Measurements from ENCODE around the gene EEF1G.
A peak's percentile ranks its signal among the peaks of the same experiment; 100 is the strongest.
"Not testable (repeated sequence)": the region's sequence is repeated elsewhere in the genome, so short reads cannot be mapped to it uniquely, and the experiment has no call there.

EEF1G gene

DNA sequence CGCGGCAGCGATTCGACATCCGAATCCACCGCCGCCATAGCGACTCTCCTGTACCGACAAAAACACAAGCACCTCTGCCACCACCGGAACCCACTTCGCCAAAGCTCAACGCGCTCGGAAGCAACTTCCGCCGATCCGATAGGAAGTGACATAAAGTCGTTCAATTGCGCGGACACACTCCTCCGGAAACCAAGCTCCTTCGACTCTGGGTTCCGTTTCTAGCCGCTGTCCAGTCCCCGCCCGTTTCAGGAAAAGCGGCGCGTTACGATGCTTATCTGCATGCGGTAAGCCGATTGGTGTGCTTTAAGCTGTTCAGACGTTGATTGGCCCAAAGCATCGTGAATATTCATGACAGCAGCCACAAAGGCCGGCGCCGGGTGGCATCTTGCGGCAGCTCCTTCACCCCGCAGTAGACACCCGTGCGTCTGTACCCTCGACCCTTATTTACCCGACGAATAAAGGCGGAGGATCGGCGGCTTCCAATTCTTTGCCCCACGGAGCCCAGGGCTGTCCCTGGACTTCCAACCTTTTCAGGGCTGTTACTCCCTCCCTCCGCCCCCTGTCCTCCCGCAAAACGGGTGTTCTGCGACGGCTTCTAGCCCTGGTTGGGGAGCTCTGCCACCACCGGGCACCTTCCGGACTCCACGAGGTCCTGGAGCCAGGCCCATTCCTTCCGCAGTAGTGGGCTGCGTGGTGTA lies 17.9 kb upstream of the EEF1G start, which contains the start of gene TUT1 (continued):
- TF ChIP-seq ZNF549 (tag by site-specific recombination; IDR thresholded peaks at IDR 0.05), result no peak
- TF ChIP-seq YY2 (tag by site-specific recombination; IDR thresholded peaks at IDR 0.05), result peak; percentile 67
- TF ChIP-seq, protein P1, sequence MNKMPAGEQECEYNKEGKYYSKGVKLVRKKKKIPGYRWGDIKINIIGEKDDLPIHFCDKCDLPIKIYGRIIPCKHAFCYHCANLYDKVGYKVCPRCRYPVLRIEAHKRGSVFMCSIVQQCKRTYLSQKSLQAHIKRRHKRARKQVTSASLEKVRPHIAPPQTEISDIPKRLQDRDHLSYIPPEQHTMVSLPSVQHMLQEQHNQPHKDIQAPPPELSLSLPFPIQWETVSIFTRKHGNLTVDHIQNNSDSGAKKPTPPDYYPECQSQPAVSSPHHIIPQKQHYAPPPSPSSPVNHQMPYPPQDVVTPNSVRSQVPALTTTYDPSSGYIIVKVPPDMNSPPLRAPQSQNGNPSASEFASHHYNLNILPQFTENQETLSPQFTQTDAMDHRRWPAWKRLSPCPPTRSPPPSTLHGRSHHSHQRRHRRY (tag by site-specific recombination; IDR thresholded peaks at IDR 0.05), result no peak
- no peak for TF ChIP-seq ZFP37 (tag by site-specific recombination; IDR thresholded peaks at IDR 0.05)
- TF ChIP-seq ZNF155 (tag by site-specific recombination; IDR thresholded peaks at IDR 0.05), result no peak
- TF ChIP-seq ZNF585B (tag by site-specific recombination; IDR thresholded peaks at IDR 0.05), result no peak
- no peak for TF ChIP-seq ZNF157 (tag by site-specific recombination; IDR thresholded peaks at IDR 0.05)
- peak; percentile 69 for TF ChIP-seq KLF10 (tag by site-specific recombination; IDR thresholded peaks at IDR 0.05)
- peak; percentile 48 for TF ChIP-seq GLIS1 (tag by site-specific recombination; IDR thresholded peaks at IDR 0.05)
- TF ChIP-seq, protein P2, sequence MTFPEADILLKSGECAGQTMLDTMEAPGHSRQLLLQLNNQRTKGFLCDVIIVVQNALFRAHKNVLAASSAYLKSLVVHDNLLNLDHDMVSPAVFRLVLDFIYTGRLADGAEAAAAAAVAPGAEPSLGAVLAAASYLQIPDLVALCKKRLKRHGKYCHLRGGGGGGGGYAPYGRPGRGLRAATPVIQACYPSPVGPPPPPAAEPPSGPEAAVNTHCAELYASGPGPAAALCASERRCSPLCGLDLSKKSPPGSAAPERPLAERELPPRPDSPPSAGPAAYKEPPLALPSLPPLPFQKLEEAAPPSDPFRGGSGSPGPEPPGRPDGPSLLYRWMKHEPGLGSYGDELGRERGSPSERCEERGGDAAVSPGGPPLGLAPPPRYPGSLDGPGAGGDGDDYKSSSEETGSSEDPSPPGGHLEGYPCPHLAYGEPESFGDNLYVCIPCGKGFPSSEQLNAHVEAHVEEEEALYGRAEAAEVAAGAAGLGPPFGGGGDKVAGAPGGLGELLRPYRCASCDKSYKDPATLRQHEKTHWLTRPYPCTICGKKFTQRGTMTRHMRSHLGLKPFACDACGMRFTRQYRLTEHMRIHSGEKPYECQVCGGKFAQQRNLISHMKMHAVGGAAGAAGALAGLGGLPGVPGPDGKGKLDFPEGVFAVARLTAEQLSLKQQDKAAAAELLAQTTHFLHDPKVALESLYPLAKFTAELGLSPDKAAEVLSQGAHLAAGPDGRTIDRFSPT (tag by site-specific recombination; IDR thresholded peaks at IDR 0.05), result peak; percentile 92; the same call in 1 of the 2 replicates
- TF ChIP-seq, protein P3, sequence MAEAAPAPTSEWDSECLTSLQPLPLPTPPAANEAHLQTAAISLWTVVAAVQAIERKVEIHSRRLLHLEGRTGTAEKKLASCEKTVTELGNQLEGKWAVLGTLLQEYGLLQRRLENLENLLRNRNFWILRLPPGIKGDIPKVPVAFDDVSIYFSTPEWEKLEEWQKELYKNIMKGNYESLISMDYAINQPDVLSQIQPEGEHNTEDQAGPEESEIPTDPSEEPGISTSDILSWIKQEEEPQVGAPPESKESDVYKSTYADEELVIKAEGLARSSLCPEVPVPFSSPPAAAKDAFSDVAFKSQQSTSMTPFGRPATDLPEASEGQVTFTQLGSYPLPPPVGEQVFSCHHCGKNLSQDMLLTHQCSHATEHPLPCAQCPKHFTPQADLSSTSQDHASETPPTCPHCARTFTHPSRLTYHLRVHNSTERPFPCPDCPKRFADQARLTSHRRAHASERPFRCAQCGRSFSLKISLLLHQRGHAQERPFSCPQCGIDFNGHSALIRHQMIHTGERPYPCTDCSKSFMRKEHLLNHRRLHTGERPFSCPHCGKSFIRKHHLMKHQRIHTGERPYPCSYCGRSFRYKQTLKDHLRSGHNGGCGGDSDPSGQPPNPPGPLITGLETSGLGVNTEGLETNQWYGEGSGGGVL (tag by site-specific recombination; IDR thresholded peaks at IDR 0.05), result no peak
- no peak; the same call in 1 of the 2 replicates for TF ChIP-seq ZNF654 (tag by site-specific recombination; IDR thresholded peaks at IDR 0.05; ENCODE audit: low read depth)
- no peak for TF ChIP-seq ZNF211 (tag by site-specific recombination; IDR thresholded peaks at IDR 0.05; ENCODE audit: low read depth)
- no peak for TF ChIP-seq ZNF112 (tag by site-specific recombination; IDR thresholded peaks at IDR 0.05)
- peak; percentile 97 for TF ChIP-seq ZNF660 (tag by site-specific recombination; IDR thresholded peaks at IDR 0.05)
- no peak for TF ChIP-seq ZNF184 (tag by site-specific recombination; IDR thresholded peaks at IDR 0.05)
- no peak for TF ChIP-seq ZNF174 (tag by site-specific recombination; IDR thresholded peaks at IDR 0.05)

DNA sequence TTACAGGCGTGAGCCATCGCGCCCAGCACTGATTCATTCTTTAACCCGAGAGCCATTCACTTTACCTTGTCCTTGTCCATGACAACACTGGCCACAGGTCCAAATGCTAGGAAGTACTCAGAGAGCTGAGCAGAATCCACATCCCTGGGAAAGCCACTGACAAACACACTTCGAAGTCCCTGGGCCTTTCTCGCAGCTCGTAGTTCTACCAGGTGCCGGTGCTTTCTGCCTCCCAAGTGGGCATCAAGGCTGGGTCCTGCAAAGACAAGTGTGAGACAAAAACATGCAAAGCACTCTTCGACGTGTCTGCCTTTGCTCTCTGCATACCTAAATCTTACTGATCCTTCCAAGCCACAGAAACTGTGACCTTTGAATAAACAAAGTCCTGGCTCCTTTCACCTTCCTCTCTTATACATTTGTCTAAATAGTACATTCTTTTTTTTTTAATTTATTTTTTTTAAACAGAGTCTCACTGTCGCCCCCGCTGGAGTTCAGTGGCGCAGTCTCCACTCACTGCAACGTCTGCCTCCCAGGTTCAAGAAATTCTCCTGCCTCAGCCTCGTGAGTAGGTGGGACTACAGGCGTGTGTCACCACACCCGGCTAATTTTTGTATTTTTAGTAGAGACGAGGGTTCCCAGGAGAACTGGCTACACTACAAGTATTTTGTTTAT lies 15.4 kb upstream of the EEF1G start:
- CTCF ChIA-PET, result interaction anchor here (0.6 to 1.0 kb wide), 6 partner anchors 9 to 105 kb away, joined by 3 to 5 read pairs (median 3); partner anchors contain the start of gene EEF1G

DNA sequence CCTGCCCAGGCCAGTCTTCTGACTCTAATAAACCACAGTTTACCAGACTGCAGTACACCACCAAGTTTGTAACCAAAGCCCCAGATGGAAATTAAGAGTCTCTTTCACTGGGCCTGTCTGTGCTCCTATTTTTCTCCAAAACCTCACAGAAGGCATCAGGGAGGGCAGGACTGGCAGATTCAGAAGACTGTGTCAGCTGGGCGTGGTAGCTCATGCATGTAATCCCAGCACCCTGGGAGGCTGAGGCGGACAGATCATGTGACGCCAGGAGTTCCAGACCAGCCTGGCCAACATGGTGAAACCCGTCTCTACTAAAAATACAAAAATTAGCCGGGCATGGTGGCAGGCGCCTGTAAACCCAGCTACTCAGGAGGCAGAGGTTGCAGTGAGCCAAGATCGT lies 11.7 kb upstream of the EEF1G start:
- H3K4me3 ChIP-seq (ENCODE audit: low read depth, low read length); H3K27ac ChIP-seq (ENCODE audit: extremely low read depth, low read depth, low read length); H3K9me3 ChIP-seq (ENCODE audit: control insufficient read depth, insufficient read depth, low read depth, low read length); H3K4me1 ChIP-seq (ENCODE audit: control insufficient read depth, insufficient read depth, low read length): not testable (repeated sequence)
- CTCF ChIA-PET, result interaction anchor here (0.6 to 1.4 kb wide), 3 partner anchors 25 to 276 kb away, joined by 3 to 4 read pairs (median 4); no protein-coding TSS in a partner anchor
- POLR2A ChIA-PET, result interaction anchor here (1.0 to 2.4 kb wide), 2 partner anchors 11 to 182 kb away, joined by 3 to 11 read pairs; partner anchors contain the start of gene EEF1G
- H3K36me3 ChIP-seq (ENCODE audit: control insufficient read depth in 2 of 2, insufficient read depth in 1 of 2, low read length in 2 of 2), result peaks cover 14 to 61% of the 10 kb centered on the region in 2 experiments; a peak in 2 of 3 replicates

More for the DNA sequence above, 15.4 kb upstream of the EEF1G start:
- no peaks in the 10 kb centered on the region for H3K4me1 ChIP-seq (ENCODE audit: control insufficient read depth, insufficient read depth, low read length)
- POLR2A ChIA-PET, result interaction anchor here (0.7 to 3.2 kb wide), 4 partner anchors 13 to 64 kb away, joined by 3 to 13 read pairs (median 4); partner anchors contain the start of genes B3GAT3, EEF1G, INTS5 and MTA2
- H3K36me3 ChIP-seq (ENCODE audit: control insufficient read depth in 2 of 2, insufficient read depth in 1 of 2, low read length in 2 of 2), result peaks cover 14 to 51% of the 10 kb centered on the region in 2 experiments; a peak in 2 of 3 replicates
- H3K27ac ChIP-seq (ENCODE audit: extremely low read depth, low read depth, low read length), result no peak overlapping the region
- H3K9me3 ChIP-seq (ENCODE audit: control insufficient read depth, insufficient read depth, low read depth, low read length), result no peaks in the 10 kb centered on the region
- H3K4me3 ChIP-seq (ENCODE audit: low read depth, low read length), result no peak overlapping the region
- TF ChIP-seq, protein P4, sequence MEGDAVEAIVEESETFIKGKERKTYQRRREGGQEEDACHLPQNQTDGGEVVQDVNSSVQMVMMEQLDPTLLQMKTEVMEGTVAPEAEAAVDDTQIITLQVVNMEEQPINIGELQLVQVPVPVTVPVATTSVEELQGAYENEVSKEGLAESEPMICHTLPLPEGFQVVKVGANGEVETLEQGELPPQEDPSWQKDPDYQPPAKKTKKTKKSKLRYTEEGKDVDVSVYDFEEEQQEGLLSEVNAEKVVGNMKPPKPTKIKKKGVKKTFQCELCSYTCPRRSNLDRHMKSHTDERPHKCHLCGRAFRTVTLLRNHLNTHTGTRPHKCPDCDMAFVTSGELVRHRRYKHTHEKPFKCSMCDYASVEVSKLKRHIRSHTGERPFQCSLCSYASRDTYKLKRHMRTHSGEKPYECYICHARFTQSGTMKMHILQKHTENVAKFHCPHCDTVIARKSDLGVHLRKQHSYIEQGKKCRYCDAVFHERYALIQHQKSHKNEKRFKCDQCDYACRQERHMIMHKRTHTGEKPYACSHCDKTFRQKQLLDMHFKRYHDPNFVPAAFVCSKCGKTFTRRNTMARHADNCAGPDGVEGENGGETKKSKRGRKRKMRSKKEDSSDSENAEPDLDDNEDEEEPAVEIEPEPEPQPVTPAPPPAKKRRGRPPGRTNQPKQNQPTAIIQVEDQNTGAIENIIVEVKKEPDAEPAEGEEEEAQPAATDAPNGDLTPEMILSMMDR (tag by site-specific recombination; IDR thresholded peaks at IDR 0.05), result peak; percentile 8; the same call in 1 of the 2 replicates
- TF ChIP-seq ZNF654 (tag by site-specific recombination; IDR thresholded peaks at IDR 0.05; ENCODE audit: low read depth), result no peak
- TF ChIP-seq, protein P5, sequence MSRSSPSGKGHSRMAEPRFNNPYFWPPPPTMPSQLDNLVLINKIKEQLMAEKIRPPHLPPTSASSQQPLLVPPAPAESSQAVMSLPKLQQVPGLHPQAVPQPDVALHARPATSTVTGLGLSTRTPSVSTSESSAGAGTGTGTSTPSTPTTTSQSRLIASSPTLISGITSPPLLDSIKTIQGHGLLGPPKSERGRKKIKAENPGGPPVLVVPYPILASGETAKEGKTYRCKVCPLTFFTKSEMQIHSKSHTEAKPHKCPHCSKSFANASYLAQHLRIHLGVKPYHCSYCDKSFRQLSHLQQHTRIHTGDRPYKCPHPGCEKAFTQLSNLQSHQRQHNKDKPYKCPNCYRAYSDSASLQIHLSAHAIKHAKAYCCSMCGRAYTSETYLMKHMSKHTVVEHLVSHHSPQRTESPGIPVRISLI (tag by site-specific recombination; IDR thresholded peaks at IDR 0.05), result peak; percentile 32; the same call in 1 of the 2 replicates
